ENCODE measurements around the gene ABHD16A.
"Not testable (repeated sequence)": the region's sequence is repeated elsewhere in the genome, so short reads cannot be mapped to it uniquely, and the experiment has no call there.

ABHD16A gene

GRCh38 chr6:31713991-31714684, 11.0 kb upstream of the ABHD16A start:
- DNase-seq, result no peak

GRCh38 chr6:31713465-31713864, 10.3 kb upstream of the ABHD16A start:
- DNase-seq, result no peak

- no peak for DNase-seq
Observed at GRCh38 chr6:31712296-31712695, 9.2 kb upstream of the ABHD16A start.

- DNase-seq, result no peak
Observed at GRCh38 chr6:31711233-31711632, 8.1 kb upstream of the ABHD16A start.

GRCh38 chr6:31710523-31711219, 7.5 kb upstream of the ABHD16A start:
- no peak for DNase-seq

- not testable (repeated sequence) for DNase-seq
Observed at GRCh38 chr6:31709157-31709556, 6.0 kb upstream of the ABHD16A start.

- no peak for DNase-seq
Observed at GRCh38 chr6:31708224-31708623, 5.1 kb upstream of the ABHD16A start.

GRCh38 chr6:31707701-31708100, 4.6 kb upstream of the ABHD16A start:
- DNase-seq, result no peak

GRCh38 chr6:31706599-31706998, 3.5 kb upstream of the ABHD16A start, which contains the start of gene LY6G6F:
TSS of gene LY6G6F (plus strand) at chr6:31706866. CDS start at chr6:31706907, 41 bp downstream.
- no peak for DNase-seq

GRCh38 chr6:31705931-31706330, 2.8 kb upstream of the ABHD16A start:
- DNase-seq, result no peak

GRCh38 chr6:31702405-31702818, 712 bp downstream of the ABHD16A start:
- DNase-seq, result no peak

GRCh38 chr6:31701666-31702404, 1.3 kb downstream of the ABHD16A start:
- no peak for DNase-seq

- DNase-seq, result no peak
Observed at GRCh38 chr6:31700740-31701401, 2.3 kb downstream of the ABHD16A start.

- DNase-seq, result no peak
Observed at GRCh38 chr6:31697555-31697954, 5.6 kb downstream of the ABHD16A start.

GRCh38 chr6:31693535-31693934, 9.6 kb downstream of the ABHD16A start:
- no peak for DNase-seq

GRCh38 chr6:31692886-31693285, 10.2 kb downstream of the ABHD16A start:
- no peak for DNase-seq

GRCh38 chr6:31692353-31692752, 10.8 kb downstream of the ABHD16A start:
- DNase-seq, result no peak

GRCh38 chr6:31691564-31692108, 11.5 kb downstream of the ABHD16A start:
- DNase-seq, result no peak

GRCh38 chr6:31691078-31691463, 12.1 kb downstream of the ABHD16A start:
- no peak for DNase-seq

GRCh38 chr6:31690231-31691077, 12.7 kb downstream of the ABHD16A start:
- no peak for DNase-seq

GRCh38 chr6:31689249-31690110, 13.6 kb downstream of the ABHD16A start:
- DNase-seq, result no peak
